Adrenal gland (tissue), 5 donors: ENCODE results near the gene MS4A4A.

ENCODE experiments used
- POLR2A ChIP-seq, 2 donors: fragments of 450-650 bp; IDR thresholded peaks; one replicate each; pipeline ENCODE4 v1.6.1; 2017; ENCODE audit warnings: antibody characterized with exemption in 2 of 2, mild to moderate bottlenecking in 2 of 2, moderate library complexity in 1 of 2
- TF ChIP-seq, protein P1 (sequence below), 6 experiments: fragments of 450-650 bp in 4 of 6; fragments of 200-600 bp in 2 of 6; sonication (generic) in 1 of 6; IDR thresholded peaks; 1 replicate in 5 of 6; 2 replicates in 1 of 6; pipeline versions ENCODE4 v1.5.1 to v1.8.0; 2016 to 2021; ENCODE audit warnings: antibody characterized with exemption in 6 of 6, mild to moderate bottlenecking in 2 of 6, moderate library complexity in 1 of 6
- donor health status: DM: no; HTN: no; CAD: no.

- TF ChIP-seq POLR2A (IDR thresholded peaks at IDR 0.05), result no peak
- TF ChIP-seq, protein P1, sequence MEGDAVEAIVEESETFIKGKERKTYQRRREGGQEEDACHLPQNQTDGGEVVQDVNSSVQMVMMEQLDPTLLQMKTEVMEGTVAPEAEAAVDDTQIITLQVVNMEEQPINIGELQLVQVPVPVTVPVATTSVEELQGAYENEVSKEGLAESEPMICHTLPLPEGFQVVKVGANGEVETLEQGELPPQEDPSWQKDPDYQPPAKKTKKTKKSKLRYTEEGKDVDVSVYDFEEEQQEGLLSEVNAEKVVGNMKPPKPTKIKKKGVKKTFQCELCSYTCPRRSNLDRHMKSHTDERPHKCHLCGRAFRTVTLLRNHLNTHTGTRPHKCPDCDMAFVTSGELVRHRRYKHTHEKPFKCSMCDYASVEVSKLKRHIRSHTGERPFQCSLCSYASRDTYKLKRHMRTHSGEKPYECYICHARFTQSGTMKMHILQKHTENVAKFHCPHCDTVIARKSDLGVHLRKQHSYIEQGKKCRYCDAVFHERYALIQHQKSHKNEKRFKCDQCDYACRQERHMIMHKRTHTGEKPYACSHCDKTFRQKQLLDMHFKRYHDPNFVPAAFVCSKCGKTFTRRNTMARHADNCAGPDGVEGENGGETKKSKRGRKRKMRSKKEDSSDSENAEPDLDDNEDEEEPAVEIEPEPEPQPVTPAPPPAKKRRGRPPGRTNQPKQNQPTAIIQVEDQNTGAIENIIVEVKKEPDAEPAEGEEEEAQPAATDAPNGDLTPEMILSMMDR (IDR thresholded peaks at IDR 0.05), result no peak
These were observed 34.3 kb downstream of the MS4A4A start for GRCh38 chr11:60314635-60315321.
